HEK293 (cell line): ENCODE data around the gene SORT1.

ENCODE experiments used
- CTCF ChIA-PET: fragments of 350-600 bp; formaldehyde crosslinking; extraction: SDS; loops from one replicate; lab custom pipeline; 2021; ENCODE audit warnings: antibody characterized with exemption; lab: Yijun Ruan, JAX
- POLR2A ChIA-PET: fragments of 300-600 bp; formaldehyde crosslinking; extraction: SDS; loops from one replicate; lab custom pipeline; 2020; ENCODE audit warnings: antibody characterized with exemption, inconsistent platforms; lab: Yijun Ruan, JAX
- H3K27ac ChIP-seq: fragments of 200-500 bp; sonication (Bioruptor generic); 2 replicates; pipeline ENCODE4 v1.5.1; 2014; ENCODE audit warnings: low read depth, low read length, control low read depth, inconsistent platforms; ENCODE audit errors: extremely low read depth
- H3K36me3 ChIP-seq, 2 experiments: fragments of 200-500 bp in 1 of 2; sonication (Bioruptor generic) in 1 of 2; 1 replicate in 1 of 2; 2 replicates in 1 of 2; pipeline ENCODE4 v1.5.1; 2014 to 2017; ENCODE audit warnings: inconsistent platforms in 2 of 2, low read length in 2 of 2; ENCODE audit not compliant: control insufficient read depth in 2 of 2, insufficient read depth in 1 of 2
- H3K4me1 ChIP-seq: fragments of 200-500 bp; sonication (Bioruptor generic); 2 replicates; pipeline ENCODE4 v1.5.1; 2014; ENCODE audit warnings: mild to moderate bottlenecking, low read length, inconsistent platforms; ENCODE audit not compliant: control insufficient read depth, insufficient read depth
- H3K4me3 ChIP-seq: 2 replicates; pipeline ENCODE4 v1.5.1; 2011; ENCODE audit warnings: low read depth, mild to moderate bottlenecking, control low read depth, low read length, moderate library complexity
- H3K9me3 ChIP-seq: fragments of 200-500 bp; sonication (Bioruptor generic); 2 replicates; pipeline ENCODE4 v1.5.1; 2014; ENCODE audit warnings: low read depth, low read length, inconsistent platforms; ENCODE audit not compliant: control insufficient read depth, insufficient read depth
- CTCF ChIP-seq: fragments of 450-650 bp; formaldehyde crosslinking; IDR thresholded peaks from 2 replicates; pipeline ENCODE4 v1.5.1; 2016; ENCODE audit warnings: missing biosample characterization, missing genetic modification characterization
- SCRT2 ChIP-seq: fragments of 450-650 bp; formaldehyde crosslinking; IDR thresholded peaks from 2 replicates; pipeline ENCODE4 v1.5.1; 2016; ENCODE audit warnings: missing biosample characterization, missing genetic modification characterization
- ZBTB10 ChIP-seq: fragments of 450-650 bp; formaldehyde crosslinking; IDR thresholded peaks from 2 replicates; pipeline ENCODE4 v1.5.1; 2016; ENCODE audit warnings: missing biosample characterization, missing genetic modification characterization
- ZBTB49 ChIP-seq: fragments of 450-650 bp; formaldehyde crosslinking; IDR thresholded peaks from 2 replicates; pipeline ENCODE4 v1.5.1; 2016; ENCODE audit warnings: missing biosample characterization, missing genetic modification characterization, low read depth
- ZFP37 ChIP-seq: fragments of 450-650 bp; formaldehyde crosslinking; IDR thresholded peaks from 2 replicates; pipeline ENCODE4 v1.5.1; 2016; ENCODE audit warnings: missing biosample characterization, missing genetic modification characterization
- ZNF112 ChIP-seq: fragments of 450-650 bp; formaldehyde crosslinking; IDR thresholded peaks from 2 replicates; pipeline ENCODE4 v1.5.0; 2017; ENCODE audit warnings: missing biosample characterization, missing genetic modification characterization
- ZNF121 ChIP-seq: fragments of 450-650 bp; formaldehyde crosslinking; IDR thresholded peaks from 2 replicates; pipeline ENCODE4 v1.5.1; 2016; ENCODE audit warnings: missing biosample characterization, missing genetic modification characterization
- ZNF18 ChIP-seq: fragments of 450-650 bp; formaldehyde crosslinking; IDR thresholded peaks from 2 replicates; pipeline ENCODE4 v1.5.1; 2016; ENCODE audit warnings: missing biosample characterization, missing genetic modification characterization
- ZNF2 ChIP-seq: fragments of 450-650 bp; formaldehyde crosslinking; IDR thresholded peaks from 2 replicates; pipeline ENCODE4 v1.5.1; 2016; ENCODE audit warnings: missing biosample characterization, missing genetic modification characterization
- ZNF239 ChIP-seq: fragments of 450-650 bp; formaldehyde crosslinking; IDR thresholded peaks from 2 replicates; pipeline ENCODE4 v1.5.1; 2016; ENCODE audit warnings: missing biosample characterization, missing genetic modification characterization
- ZNF449 ChIP-seq: fragments of 450-650 bp; formaldehyde crosslinking; IDR thresholded peaks from 2 replicates; pipeline ENCODE4 v1.5.1; 2017; ENCODE audit warnings: missing biosample characterization, mild to moderate bottlenecking, missing genetic modification characterization, moderate library complexity
- ZNF48 ChIP-seq: fragments of 450-650 bp; formaldehyde crosslinking; IDR thresholded peaks from 2 replicates; pipeline ENCODE4 v1.5.1; 2016; ENCODE audit warnings: missing biosample characterization, missing genetic modification characterization
- ZNF518A ChIP-seq: fragments of 450-650 bp; formaldehyde crosslinking; conservative IDR thresholded peaks from 2 replicates; pipeline ENCODE4 v1.5.1; 2016; ENCODE audit warnings: low read depth, missing biosample characterization, missing genetic modification characterization
- ZNF768 ChIP-seq: fragments of 450-650 bp; formaldehyde crosslinking; IDR thresholded peaks from 2 replicates; pipeline ENCODE4 v1.5.1; 2018; ENCODE audit warnings: missing biosample characterization, mild to moderate bottlenecking, missing genetic modification characterization
- ZSCAN4 ChIP-seq: fragments of 450-650 bp; formaldehyde crosslinking; IDR thresholded peaks from 2 replicates; pipeline ENCODE4 v1.5.1; 2017; ENCODE audit warnings: missing biosample characterization, missing genetic modification characterization

Gene SORT1

GRCh38 chr1:109396513-109396839 is 1.2 kb downstream of the SORT1 start:
- no peaks in the 10 kb centered on the region for H3K9me3 ChIP-seq
- peaks cover under 1 to 7% of the 10 kb centered on the region in 2 experiments; a peak in 1 of 3 replicates for H3K36me3 ChIP-seq
- H3K4me1 ChIP-seq, result peaks cover 16% of the 10 kb centered on the region
- POLR2A ChIA-PET, result interaction anchor here (0.7 to 3.2 kb wide), 7 partner anchors 10 to 296 kb away, joined by 3 to 10 read pairs (median 3); partner anchors contain the start of gene PSRC1
- no peak overlapping the region for H3K27ac ChIP-seq
- TF ChIP-seq ZNF112 (no peak), ZSCAN4 (no peak), CTCF (tag by site-specific recombination) (no peak), ZNF48 (tag by site-specific recombination) (no peak), ZNF2 (tag by site-specific recombination) (no peak), ZNF518A (tag by site-specific recombination) (no peak), ZFP37 (no peak), ZNF449 (tag by site-specific recombination) (no peak), ZBTB10 (no peak)
- TF ChIP-seq, all 188 proteins: peak for 0
- CTCF ChIA-PET, result interaction anchor here (0.7 to 7.8 kb wide), 6 partner anchors 12 to 136 kb away, joined by 3 to 126 read pairs (median 24); no protein-coding TSS in a partner anchor
- H3K4me3 ChIP-seq, result peak overlapping the region; percentile 67

- no peak overlapping the region for H3K27ac ChIP-seq
- peaks cover 0 to 1% of the 10 kb centered on the region in 2 experiments; a peak in 1 of 3 replicates for H3K36me3 ChIP-seq
- peaks cover 16% of the 10 kb centered on the region for H3K4me1 ChIP-seq
- no peaks in the 10 kb centered on the region for H3K9me3 ChIP-seq
- CTCF ChIA-PET, result interaction anchor here (0.6 to 7.8 kb wide), 9 partner anchors 11 to 136 kb away, joined by 3 to 126 read pairs (median 4); no protein-coding TSS in a partner anchor
- POLR2A ChIA-PET, result interaction anchor here (0.8 to 3.2 kb wide), 6 partner anchors 9 to 296 kb away, joined by 3 to 10 read pairs (median 5); partner anchors contain the start of gene PSRC1
- H3K4me3 ChIP-seq, result peak overlapping the region; percentile 67
- TF ChIP-seq SCRT2 (tag by site-specific recombination) (no peak), ZNF121 (tag by site-specific recombination) (peak; percentile 98), ZNF18 (tag by site-specific recombination) (0 out of 2 replicates have a peak, but pooled peaks have one; percentile 20), ZBTB49 (tag by site-specific recombination) (no peak), ZNF239 (no peak), ZNF768 (tag by site-specific recombination) (no peak)
These were observed 1.9 kb downstream of the SORT1 start for GRCh38 chr1:109395602-109396512.
